K562 (cell line): ENCODE data around the gene RBP7. TPM values are rescaled to one million over a fixed set of nuclear protein-coding genes. Genes with fewer than 3 reads are reported as not detected.

Experiments
- ATAC-seq: fragments of 200-7000 bp; cut with Tn5 transposase; 3 replicates; pipeline ENCODE4 v1.9.1; 2020; ENCODE audit warnings: moderate library complexity
- BruUV-seq: library from RNA; stranded (reverse); fragments of 400-500 nt; replicated peaks from 2 replicates; lab custom pipeline; 2021; lab: Mats Ljungman, UMichigan
- CTCF ChIA-PET: fragments of 300-600 bp; formaldehyde crosslinking; extraction: SDS; loops from one replicate; lab custom pipeline; 2021; ENCODE audit warnings: low intra/inter-chr PET ratio; lab: Yijun Ruan, JAX
- POLR2A ChIA-PET: fragments of 300-600, 350-650 bp; sonication (Branson Sonifier 250); formaldehyde crosslinking; extraction: SDS; loops from one replicate; lab custom pipeline; 2021; ENCODE audit warnings: antibody characterized with exemption, inconsistent platforms; lab: Yijun Ruan, JAX
- DNase-seq, 4 experiments: peaks; one replicate each; pipeline versions ENCODE4 v3.0.0 to v3.0.0-alpha.2; 2011 to 2018; ENCODE audit warnings: low spot score in 3 of 4, mixed read lengths in 3 of 4; ENCODE audit errors: extremely low read depth in 1 of 4
- FAIRE-seq: peaks from 2 replicates; lab custom pipeline; 2011; peaks lifted over from hg19 to GRCh38; lab: Jason Lieb, UNC
- H2AFZ ChIP-seq: 2 replicates; pipeline ENCODE4 v1.6.0; 2011; ENCODE audit warnings: low read depth, low read length, control low read depth, inconsistent platforms
- H3K27ac ChIP-seq: fragments of 200-600 bp; 3 replicates; pipeline ENCODE4 v1.8.0; 2011; ENCODE audit warnings: low read depth, mild to moderate bottlenecking, control low read depth, inconsistent platforms, low read length, moderate library complexity, mixed read lengths; ENCODE audit errors: extremely low read depth
- H3K27me3 ChIP-seq, 2 experiments: fragments of 300-600 bp in 1 of 2; 2 replicates in 1 of 2; 3 replicates in 1 of 2; pipeline versions ENCODE4 v1.6.0 to v1.8.0; 2011; ENCODE audit warnings: inconsistent platforms in 2 of 2, low read length in 2 of 2, mild to moderate bottlenecking in 1 of 2, mixed read lengths in 1 of 2, moderate library complexity in 1 of 2; ENCODE audit not compliant: control insufficient read depth in 2 of 2, insufficient read depth in 2 of 2
- H3K36me3 ChIP-seq: fragments of 300-600 bp; 3 replicates; pipeline ENCODE4 v1.8.0; 2011; ENCODE audit warnings: mild to moderate bottlenecking, low read length, inconsistent platforms; ENCODE audit not compliant: control insufficient read depth, insufficient read depth
- H3K4me1 ChIP-seq, 2 experiments: fragments of 200-600 bp in 1 of 2; replicated peaks in 1 of 2; 2 replicates in 1 of 2; 3 replicates in 1 of 2; pipeline versions ENCODE4 v1.5.1 to v1.8.0; 2011; ENCODE audit warnings: inconsistent platforms in 2 of 2, low read length in 2 of 2, mild to moderate bottlenecking in 1 of 2, mixed read lengths in 1 of 2, moderate library complexity in 1 of 2; ENCODE audit not compliant: control insufficient read depth in 2 of 2, insufficient read depth in 2 of 2
- H3K4me2 ChIP-seq: 2 replicates; pipeline ENCODE4 v1.6.1; 2011; ENCODE audit warnings: low read length, control low read depth, inconsistent platforms, mixed read lengths; ENCODE audit not compliant: insufficient read depth
- H3K4me3 ChIP-seq: fragments of 200-600 bp; sonication (generic), shearing (Covaris generic); 2 replicates; pipeline ENCODE4 v1.5.1; 2016; ENCODE audit warnings: control low read depth, inconsistent platforms
- H3K79me2 ChIP-seq: fragments of 200-600 bp; 3 replicates; pipeline ENCODE4 v1.8.0; 2011; ENCODE audit warnings: low read length, inconsistent platforms; ENCODE audit not compliant: control insufficient read depth, insufficient read depth
- H3K9ac ChIP-seq, 2 experiments: 2 replicates each; pipeline versions ENCODE4 v1.6.0 to v1.6.1; 2011; ENCODE audit warnings: low read depth in 2 of 2, low read length in 2 of 2, control low read depth in 1 of 2, inconsistent platforms in 1 of 2, mild to moderate bottlenecking in 1 of 2, mixed read lengths in 1 of 2; ENCODE audit not compliant: insufficient read depth in 1 of 2
- H3K9me1 ChIP-seq: one replicate; pipeline ENCODE4 v1.6.0; 2011; ENCODE audit warnings: inconsistent platforms, mild to moderate bottlenecking, low read length, moderate library complexity; ENCODE audit not compliant: control insufficient read depth, insufficient read depth
- H3K9me3 ChIP-seq: replicated peaks from 2 replicates; pipeline ENCODE4 v1.5.1; 2011; ENCODE audit warnings: low read depth, low read length, inconsistent platforms; ENCODE audit not compliant: control insufficient read depth, insufficient read depth
- H4K20me1 ChIP-seq: replicated peaks from 2 replicates; pipeline ENCODE4 v1.6.1; 2011; ENCODE audit warnings: low read length, inconsistent platforms, mixed read lengths; ENCODE audit not compliant: control insufficient read depth, insufficient read depth
- COPS2 ChIP-seq: fragments of 450-650 bp; conservative IDR thresholded peaks from 2 replicates; pipeline ENCODE4 v1.6.1; 2016; ENCODE audit warnings: mild to moderate bottlenecking, moderate library complexity
- NCOA6 ChIP-seq: fragments of 450-650 bp; IDR thresholded peaks from 2 replicates; pipeline ENCODE4 v1.6.1; 2017; ENCODE audit warnings: mild to moderate bottlenecking
- SP1 ChIP-seq: sonication (generic); formaldehyde crosslinking; IDR thresholded peaks from 2 replicates; pipeline ENCODE4 v1.8.1; 2022; ENCODE audit warnings: mild to moderate bottlenecking, missing genetic modification reagents
- TAF1 ChIP-seq: IDR thresholded peaks from 2 replicates; pipeline ENCODE4 v1.6.1; 2011; ENCODE audit warnings: mild to moderate bottlenecking, low read length, moderate library complexity; ENCODE audit not compliant: insufficient read depth, control insufficient read depth, severe bottlenecking; ENCODE audit errors: extremely low read depth
- TRIM24 ChIP-seq, 2 experiments: fragments of 450-650 bp; IDR thresholded peaks; 2 replicates each; pipeline ENCODE4 v1.6.1; 2016
- ZBTB12 ChIP-seq: fragments of 250-450 bp; sonication (Bioruptor Pico); IDR thresholded peaks from 2 replicates; pipeline ENCODE4 v1.4.0; 2020
- ZNF41 ChIP-seq: fragments of 250-450 bp; sonication (Bioruptor Pico); conservative IDR thresholded peaks from 2 replicates; pipeline ENCODE4 v1.4.0; 2020; ENCODE audit warnings: mild to moderate bottlenecking
- ZNF436 ChIP-seq: fragments of 250-450, 450-650 bp; sonication (Bioruptor Pico); formaldehyde crosslinking; IDR thresholded peaks from 2 replicates; pipeline ENCODE4 v1.7.0; 2020; ENCODE audit warnings: mild to moderate bottlenecking
- ZNF589 ChIP-seq: fragments of 200-800 bp; sonication (Bioruptor generic); IDR thresholded peaks from 2 replicates; pipeline ENCODE4 v1.6.1; 2016; ENCODE audit warnings: low read depth, missing genetic modification characterization, missing compliant biosample characterization
- ZNF79 ChIP-seq: fragments of 250-450 bp; sonication (Bioruptor Pico); IDR thresholded peaks from 2 replicates; pipeline ENCODE4 v1.4.0; 2020; ENCODE audit warnings: low read depth, mild to moderate bottlenecking, moderate library complexity
- WGBS: fragments of 100-300 bp; shearing (Covaris generic); methylation state at CpG from one replicate; pipeline ENCODE4 v1.1.6; 2016; ENCODE audit warnings: low coverage, mixed read lengths; ENCODE audit not compliant: insufficient coverage; ENCODE audit errors: missing lambda C conversion rate; 5-methylcytosine and 5-hydroxymethylcytosine counted together
- in situ Hi-C: fragments of 300-500 bp; cut with MboI; formaldehyde crosslinking; loops from 4 replicates; pipeline ENCODE4 v1.15.0; 2018; ENCODE audit warnings: inconsistent platforms, mixed read lengths
- intact Hi-C: fragments of 100-400 bp; cut with micrococcal nuclease; formaldehyde crosslinking; loops from 2 replicates; pipeline ENCODE4 v1.14.2; 2022
- polyA plus RNA-seq, 8 experiments: library from polyadenylated mRNA; depleted of rRNA in 4 of 8; stranded (reverse) in 5 of 8; unstranded in 3 of 8; fragments of >200 nt; fragmentation: Nextera tagmentation in 2 of 8; fragmentation: Illumina TruSeq in 1 of 8; extraction: Ambion mirVana in 2 of 8; extraction: Trizol in 1 of 8; gene quantifications; 2 replicates each; pipeline versions ENCODE4 v1.2.1 to v1.2.3, GENCODE V29; 2011 to 2014; ENCODE audit warnings: inconsistent platforms in 1 of 8, missing spikeins in 1 of 8
- total RNA-seq, 7 experiments: library from RNA; depleted of rRNA in 6 of 7; stranded (reverse); fragments of >200 nt in 6 of 7; fragmentation: Illumina TruSeq in 2 of 7; extraction: Trizol in 2 of 7; gene quantifications; 2 replicates each; pipeline versions ENCODE4 v1.2.1 to v1.2.3, GENCODE V29; 2011 to 2021; ENCODE audit warnings: low replicate concordance in 1 of 7
- TF ChIP-seq, protein P1 (sequence below): fragments of 250-450 bp; sonication (Bioruptor Pico); IDR thresholded peaks from 2 replicates; pipeline ENCODE4 v1.6.1; 2021; ENCODE audit warnings: mild to moderate bottlenecking
- TF ChIP-seq, protein P2 (sequence below): fragments of 250-450 bp; sonication (Bioruptor Pico); IDR thresholded peaks from 2 replicates; pipeline ENCODE4 v1.5.0; 2021; ENCODE audit warnings: mild to moderate bottlenecking, moderate library complexity
- TF ChIP-seq, protein P3 (sequence below): fragments of 450-650 bp; formaldehyde crosslinking; IDR thresholded peaks from 2 replicates; pipeline ENCODE4 v1.4.0; 2022; ENCODE audit warnings: missing genetic modification characterization

The RBP7 gene
- total and polyA plus RNA-seq, 9 of the 15 experiments (the other 6 are each of a cell fraction or from before 2014, with no cell fraction given) = not detected

GRCh38 chr1:10032590-10033358 lies 35.7 kb downstream of the RBP7 start, which contains the start of gene UBE4B:
TSS of gene UBE4B (plus strand) at chr1:10032958. CDS start at chr1:10033671, 713 bp downstream.
- BruUV-seq = TSS peak; percentile 79
- ATAC-seq (peak; percentile 93), FAIRE-seq (peak; percentile 77), DNase-seq (peak; percentile 98 to 99 (median 99))
- Histone ChIP-seq H4K20me1 (no peaks in the 10 kb centered on the region), H3K4me3 (peak within 1 kb of the TSS; percentile 62), H3K36me3 (peaks cover 13% of the 10 kb centered on the region; the same call in 1 of the 3 replicates), H3K9ac (peak within 1 kb of the TSS; percentile 84 to 97), H3K79me2 (peaks cover 48% of the 10 kb centered on the region), H3K9me3 (no peaks in the 10 kb centered on the region), H3K4me1 (peaks cover 3 to 14% of the 10 kb centered on the region in 2 experiments; a peak in 2 of 5 replicates), H3K27ac (peak within 1 kb of the TSS; percentile 97), H3K27me3 (no peaks in the 10 kb centered on the region), H2AFZ (peak within 1 kb of the TSS; percentile 98), H3K4me2 (peak within 1 kb of the TSS; percentile 99), H3K9me1 (no peaks in the 10 kb centered on the region)
- in situ Hi-C loops (no loop called here), intact Hi-C loops (loop anchor here (1.0 to 10.0 kb wide), 3 partner anchors 89 to 392 kb away; partner anchors contain the start of genes LZIC and NMNAT1)
- ChIA-PET CTCF (interaction anchor here (0.6 to 1.9 kb wide), 7 partner anchors 82 to 766 kb away, joined by 3 to 9 read pairs (median 4); partner anchors contain the start of genes LZIC and NMNAT1), POLR2A (interaction anchor here (0.6 to 3.6 kb wide), 11 partner anchors 9 to 281 kb away, joined by 3 to 31 read pairs (median 3); partner anchors contain the start of genes LZIC and NMNAT1)
- WGBS = under 1% methylated on average over 61 of the region's 73 CpGs
- peak; percentile 49; the same call in 1 of the 2 replicates for TF ChIP-seq ZNF589 (CRISPR knock-in tag)
- TF ChIP-seq SP1 = peak; percentile 50; the same call in 1 of the 2 replicates
- peak in 1 of 2 experiments; percentile 36; a peak in 1 of 4 replicates for TF ChIP-seq TRIM24 (IDR thresholded peaks at IDR 0.05)
- TF ChIP-seq, protein P1, sequence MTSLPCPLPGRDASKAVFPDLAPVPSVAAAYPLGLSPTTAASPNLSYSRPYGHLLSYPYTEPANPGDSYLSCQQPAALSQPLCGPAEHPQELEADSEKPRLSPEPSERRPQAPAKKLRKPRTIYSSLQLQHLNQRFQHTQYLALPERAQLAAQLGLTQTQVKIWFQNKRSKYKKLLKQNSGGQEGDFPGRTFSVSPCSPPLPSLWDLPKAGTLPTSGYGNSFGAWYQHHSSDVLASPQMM (CRISPR knock-in tag) = no peak
- TF ChIP-seq ZNF436 (CRISPR knock-in tag) = no peak
- 0 out of 2 replicates have a peak, but pooled peaks have one; percentile 35 for TF ChIP-seq ZNF41 (CRISPR knock-in tag)
- no peak for TF ChIP-seq COPS2
- no peak for TF ChIP-seq NCOA6
- TF ChIP-seq TAF1 = peak; percentile 90
- no peak for TF ChIP-seq ZNF79 (CRISPR knock-in tag)
- TF ChIP-seq, protein P2, sequence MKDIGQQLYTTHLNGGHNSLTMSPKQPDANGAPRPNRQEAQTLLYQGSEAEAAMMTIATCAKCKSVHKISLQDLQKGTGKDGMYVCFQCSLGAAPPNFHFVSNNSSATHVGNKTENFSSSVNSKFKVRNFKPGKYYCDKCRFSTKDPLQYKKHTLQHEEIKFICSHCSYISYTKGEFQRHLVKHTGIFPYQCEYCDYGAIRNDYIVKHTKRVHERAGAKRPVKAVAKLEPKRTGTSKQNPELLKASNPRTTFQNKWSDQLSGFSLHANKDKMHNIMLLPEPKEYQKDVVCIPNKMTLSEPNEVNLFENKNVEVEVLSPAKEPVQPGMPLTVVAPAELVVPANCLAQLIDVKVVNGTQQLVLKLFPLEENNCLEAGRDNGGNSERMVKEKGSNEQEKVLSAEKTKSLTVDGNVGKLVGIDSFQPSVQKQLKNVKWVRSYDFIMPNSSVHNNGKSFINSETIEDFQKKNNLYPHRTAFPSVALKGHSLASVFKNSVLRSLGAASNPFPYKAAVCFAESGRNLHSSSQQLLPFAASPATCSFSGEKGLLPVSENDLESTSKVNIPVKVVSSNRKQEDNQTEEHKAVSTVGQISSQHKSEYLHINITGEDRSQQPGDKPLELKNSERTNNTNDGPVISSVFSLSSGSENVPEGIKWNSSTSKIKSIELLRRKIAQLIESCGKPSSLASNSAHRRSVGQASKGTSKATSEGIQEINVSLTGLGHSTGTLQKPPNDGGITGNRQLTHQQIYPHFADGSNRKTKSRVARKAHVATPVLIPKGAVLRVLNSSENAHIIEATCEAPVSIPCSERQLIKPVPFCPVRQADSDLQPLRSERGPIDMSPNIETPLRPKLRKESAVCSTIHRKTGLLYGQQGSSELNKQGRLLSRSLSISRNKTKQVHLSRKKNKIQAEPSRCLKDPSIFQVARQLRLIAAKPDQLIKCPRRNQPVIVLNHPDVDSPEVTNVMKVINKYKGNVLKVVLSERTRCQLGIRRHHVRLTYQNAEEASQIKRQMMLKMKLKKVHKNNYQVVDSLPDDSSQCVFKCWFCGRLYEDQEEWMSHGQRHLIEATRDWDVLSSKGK (CRISPR knock-in tag) = no peak
- no peak for TF ChIP-seq ZBTB12 (CRISPR knock-in tag)
- TF ChIP-seq, protein P3, sequence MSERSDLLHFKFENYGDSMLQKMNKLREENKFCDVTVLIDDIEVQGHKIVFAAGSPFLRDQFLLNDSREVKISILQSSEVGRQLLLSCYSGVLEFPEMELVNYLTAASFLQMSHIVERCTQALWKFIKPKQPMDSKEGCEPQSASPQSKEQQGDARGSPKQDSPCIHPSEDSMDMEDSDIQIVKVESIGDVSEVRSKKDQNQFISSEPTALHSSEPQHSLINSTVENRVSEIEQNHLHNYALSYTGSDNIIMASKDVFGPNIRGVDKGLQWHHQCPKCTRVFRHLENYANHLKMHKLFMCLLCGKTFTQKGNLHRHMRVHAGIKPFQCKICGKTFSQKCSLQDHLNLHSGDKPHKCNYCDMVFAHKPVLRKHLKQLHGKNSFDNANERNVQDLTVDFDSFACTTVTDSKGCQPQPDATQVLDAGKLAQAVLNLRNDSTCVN (CRISPR knock-in tag) = 0 out of 2 replicates have a peak, but pooled peaks have one; percentile 18
